ENCODE measurements around the gene GTF2A1L.
A peak's percentile ranks its signal among the peaks of the same experiment; 100 is the strongest.
"Not testable (repeated sequence)": the region's sequence is repeated elsewhere in the genome, so short reads cannot be mapped to it uniquely, and the experiment has no call there.

GTF2A1L gene

DNA sequence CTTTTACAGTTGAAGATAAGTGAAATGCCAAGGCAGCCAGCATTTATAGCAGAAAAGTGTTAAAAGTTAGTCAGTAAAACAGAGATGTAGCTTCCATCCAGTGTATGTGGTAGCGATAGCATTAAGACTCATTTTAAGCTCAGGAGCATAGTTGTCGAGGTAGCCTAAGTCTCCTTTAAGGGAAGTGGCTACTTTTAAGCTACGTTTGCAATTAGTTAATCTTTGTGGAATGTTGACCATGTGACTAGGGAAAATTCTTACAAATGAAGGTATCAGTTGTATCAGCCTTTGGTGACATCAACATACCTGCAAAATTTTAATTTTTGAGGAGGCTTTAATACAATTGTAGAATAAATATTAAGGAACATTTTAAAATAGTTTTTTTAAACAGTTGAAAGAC lies 76.0 kb downstream of the GTF2A1L start:
- in situ Hi-C loops (cut with HindIII; ENCODE audit: low pct_ligation_motif_present, low sequenced_read_pairs) = no loop called here
- H3K27ac ChIP-seq = peak overlapping the region; percentile 21
- H3K36me3 ChIP-seq (replicated peaks) = no peaks in the 10 kb centered on the region
- H3K27me3 ChIP-seq (replicated peaks) = no peaks in the 10 kb centered on the region
- DNase-seq = no peak
- no peak overlapping the region for H3K4me3 ChIP-seq (ENCODE audit: low read depth, low read length)
- TF ChIP-seq, protein P1, sequence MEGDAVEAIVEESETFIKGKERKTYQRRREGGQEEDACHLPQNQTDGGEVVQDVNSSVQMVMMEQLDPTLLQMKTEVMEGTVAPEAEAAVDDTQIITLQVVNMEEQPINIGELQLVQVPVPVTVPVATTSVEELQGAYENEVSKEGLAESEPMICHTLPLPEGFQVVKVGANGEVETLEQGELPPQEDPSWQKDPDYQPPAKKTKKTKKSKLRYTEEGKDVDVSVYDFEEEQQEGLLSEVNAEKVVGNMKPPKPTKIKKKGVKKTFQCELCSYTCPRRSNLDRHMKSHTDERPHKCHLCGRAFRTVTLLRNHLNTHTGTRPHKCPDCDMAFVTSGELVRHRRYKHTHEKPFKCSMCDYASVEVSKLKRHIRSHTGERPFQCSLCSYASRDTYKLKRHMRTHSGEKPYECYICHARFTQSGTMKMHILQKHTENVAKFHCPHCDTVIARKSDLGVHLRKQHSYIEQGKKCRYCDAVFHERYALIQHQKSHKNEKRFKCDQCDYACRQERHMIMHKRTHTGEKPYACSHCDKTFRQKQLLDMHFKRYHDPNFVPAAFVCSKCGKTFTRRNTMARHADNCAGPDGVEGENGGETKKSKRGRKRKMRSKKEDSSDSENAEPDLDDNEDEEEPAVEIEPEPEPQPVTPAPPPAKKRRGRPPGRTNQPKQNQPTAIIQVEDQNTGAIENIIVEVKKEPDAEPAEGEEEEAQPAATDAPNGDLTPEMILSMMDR (IDR thresholded peaks at IDR 0.05; ENCODE audit: low read depth, low read length, missing control alignments) = no peak

DNA sequence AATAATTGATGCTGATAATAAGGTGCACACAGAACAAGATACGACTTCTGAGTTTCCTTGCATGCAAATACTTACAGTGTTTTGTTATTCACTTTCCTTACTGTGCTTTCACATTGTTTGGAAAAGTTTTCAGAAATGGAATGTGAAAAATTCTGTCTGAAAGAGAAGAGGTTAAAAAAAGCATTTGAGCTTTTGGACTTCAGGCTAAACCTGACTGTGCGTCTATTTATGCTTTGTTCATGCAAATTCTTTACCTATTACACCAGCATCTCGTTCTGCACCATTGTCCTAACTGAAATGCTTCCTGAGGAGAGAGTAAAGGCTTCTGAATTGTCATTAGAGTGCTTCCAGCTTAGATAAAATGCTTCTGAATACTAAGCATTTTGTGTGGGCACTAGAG lies 76.5 kb downstream of the GTF2A1L start:
- H3K27ac ChIP-seq = peak overlapping the region; percentile 21
- in situ Hi-C loops (cut with HindIII; ENCODE audit: low pct_ligation_motif_present, low sequenced_read_pairs) = no loop called here
- H3K27me3 ChIP-seq (replicated peaks) = no peaks in the 10 kb centered on the region
- H3K4me3 ChIP-seq (ENCODE audit: low read depth, low read length) = no peak overlapping the region
- DNase-seq = no peak
- no peaks in the 10 kb centered on the region for H3K36me3 ChIP-seq (replicated peaks)
- TF ChIP-seq, protein P1 (IDR thresholded peaks at IDR 0.05; ENCODE audit: low read depth, low read length, missing control alignments) = no peak

DNA sequence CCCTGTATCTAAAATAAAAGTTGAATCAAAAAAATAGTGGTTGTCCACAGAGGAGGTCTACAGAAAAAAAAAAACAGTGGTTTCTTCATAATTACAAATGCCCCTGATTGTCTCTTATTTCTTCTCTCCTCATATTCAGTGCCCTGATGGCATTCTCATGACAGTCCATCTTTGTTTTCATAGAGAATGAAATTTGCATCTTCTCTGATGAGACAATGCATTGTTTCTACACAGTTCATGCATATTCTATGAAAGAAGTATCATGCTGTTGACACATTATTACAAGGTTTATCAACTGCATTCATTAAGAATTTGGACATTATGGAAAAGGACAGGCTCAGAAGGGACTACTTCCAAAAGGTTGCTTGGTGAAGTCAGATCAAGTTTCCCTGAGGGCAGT lies 78.3 kb downstream of the GTF2A1L start:
- in situ Hi-C loops (cut with HindIII; ENCODE audit: low pct_ligation_motif_present, low sequenced_read_pairs) = no loop called here
- H3K27me3 ChIP-seq (replicated peaks) = no peaks in the 10 kb centered on the region
- TF ChIP-seq, protein P1 (IDR thresholded peaks at IDR 0.05; ENCODE audit: low read depth, low read length, missing control alignments) = no peak
- H3K36me3 ChIP-seq (replicated peaks) = no peaks in the 10 kb centered on the region
- DNase-seq = no peak
- no peak overlapping the region for H3K4me3 ChIP-seq (ENCODE audit: low read depth, low read length)
- H3K27ac ChIP-seq = no peak overlapping the region

DNA sequence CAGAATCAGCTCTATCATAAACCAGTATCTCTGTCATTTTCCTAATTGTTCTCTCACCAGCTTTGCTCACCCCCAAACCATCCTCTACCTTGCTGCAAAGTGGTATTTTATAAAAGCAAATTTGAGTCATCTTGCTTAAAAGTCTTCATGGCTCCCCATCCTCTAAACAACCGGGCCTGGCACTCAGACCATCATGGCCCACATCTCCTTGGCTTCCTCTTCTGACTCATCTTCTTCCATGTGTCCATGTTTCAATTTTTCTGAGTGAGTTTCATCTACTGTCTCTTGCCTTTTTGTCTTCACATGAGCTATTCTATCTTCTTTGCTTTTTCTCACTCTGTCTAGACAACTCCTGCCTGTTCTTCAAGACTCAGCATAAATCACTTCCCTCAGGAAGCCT lies 79.2 kb downstream of the GTF2A1L start:
- H3K27ac ChIP-seq = no peak overlapping the region
- TF ChIP-seq, protein P1 (IDR thresholded peaks at IDR 0.05; ENCODE audit: low read depth, low read length, missing control alignments) = no peak
- in situ Hi-C loops (cut with HindIII; ENCODE audit: low pct_ligation_motif_present, low sequenced_read_pairs) = no loop called here

DNA sequence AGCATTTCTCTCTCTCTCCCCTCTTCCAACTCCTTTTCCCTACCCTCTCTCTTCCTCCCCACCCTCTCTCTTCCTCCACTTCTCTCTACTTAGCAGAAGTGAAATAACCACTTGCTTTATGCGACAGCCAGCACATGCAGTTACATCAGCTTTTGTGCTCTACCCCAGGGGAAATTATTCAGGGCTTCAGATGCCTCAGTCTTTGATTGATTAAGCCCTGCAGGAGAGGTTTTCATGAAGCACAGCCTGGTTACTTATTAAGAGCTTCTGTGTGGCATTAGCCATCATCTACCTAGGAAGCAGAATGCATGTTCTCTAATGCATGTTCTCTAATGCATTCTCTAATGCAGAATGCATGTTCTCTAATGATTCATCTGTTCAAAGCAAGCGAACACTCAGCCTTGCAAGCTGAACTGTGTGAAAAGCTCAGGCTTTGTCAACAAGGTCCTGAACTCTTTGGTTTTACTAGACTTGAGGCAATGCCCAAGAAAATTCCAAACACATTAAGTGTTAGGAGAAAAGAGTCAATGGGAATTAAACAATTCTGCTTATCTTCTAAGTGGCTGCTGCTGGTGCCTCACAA lies 81.8 kb downstream of the GTF2A1L start:
- Histone ChIP-seq H3K27me3 (replicated peaks) (no peaks in the 10 kb centered on the region), H3K36me3 (replicated peaks) (no peaks in the 10 kb centered on the region), H3K4me3 (ENCODE audit: low read depth, low read length) (no peak overlapping the region), H3K27ac (no peak overlapping the region)
- TF ChIP-seq, protein P1 (IDR thresholded peaks at IDR 0.05; ENCODE audit: low read depth, low read length, missing control alignments) = no peak
- DNase-seq = peak; percentile 31
- in situ Hi-C loops (cut with HindIII; ENCODE audit: low pct_ligation_motif_present, low sequenced_read_pairs) = no loop called here

More for the DNA sequence above, 79.2 kb downstream of the GTF2A1L start:
- H3K27me3 ChIP-seq (replicated peaks) = no peaks in the 10 kb centered on the region
- no peaks in the 10 kb centered on the region for H3K36me3 ChIP-seq (replicated peaks)
- no peak for DNase-seq
- H3K4me3 ChIP-seq (ENCODE audit: low read depth, low read length) = no peak overlapping the region

DNA sequence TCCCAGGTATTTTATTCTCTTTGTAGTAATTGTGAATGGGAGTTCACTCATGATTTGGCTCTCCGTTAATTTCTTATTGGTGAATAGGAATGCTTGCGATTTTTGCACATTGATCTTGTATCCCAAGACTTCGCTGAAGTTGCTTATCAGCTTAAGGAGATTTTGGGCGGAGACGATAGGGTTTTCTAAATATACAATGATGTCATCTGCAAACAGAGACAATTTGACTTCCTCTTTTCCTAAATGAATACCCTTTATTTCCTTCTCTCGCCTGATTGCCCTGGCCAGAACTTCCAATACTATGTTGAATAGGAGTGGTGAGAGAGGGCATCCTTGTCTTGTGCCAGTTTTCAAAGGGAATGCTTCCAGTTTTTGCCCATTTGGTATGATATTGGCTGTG lies 86.0 kb downstream of the GTF2A1L start:
- H3K36me3 ChIP-seq (replicated peaks); H3K27me3 ChIP-seq (replicated peaks); DNase-seq; H3K4me3 ChIP-seq (ENCODE audit: low read depth, low read length); H3K27ac ChIP-seq; in situ Hi-C loops (cut with HindIII; ENCODE audit: low pct_ligation_motif_present, low sequenced_read_pairs): not testable (repeated sequence)

Data from brain microvascular endothelial cell (primary cell).